Measurements from ENCODE around the gene HIPK2. TPM values are rescaled to one million over a fixed set of nuclear protein-coding genes. Genes with fewer than 3 reads are reported as not detected.

HIPK2 gene
- total RNA-seq, 2 donors from 2014 or later, result 49.4 to 68.5 TPM

GRCh38 chr7:139548302-139549028 is 229.3 kb downstream of the HIPK2 start:
- no peaks in the 10 kb centered on the region for H3K9me3 ChIP-seq
- no peak overlapping the region for H3K27ac ChIP-seq
- ATAC-seq (ENCODE audit: insufficient number of reproducible peaks, low FRiP score, low read depth) (no peak), DNase-seq (ENCODE audit: low spot score) (no peak)
- H3K27me3 ChIP-seq (replicated peaks; ENCODE audit: insufficient read depth), result no peaks in the 10 kb centered on the region
- H3K4me3 ChIP-seq, result no peak overlapping the region
- no peaks in the 10 kb centered on the region for H3K4me1 ChIP-seq (ENCODE audit: control insufficient read depth in 1 of 2, low read depth in 2 of 2)
- H3K36me3 ChIP-seq, result no peaks in the 10 kb centered on the region
- TF ChIP-seq CTCF (IDR thresholded peaks at IDR 0.05), result no peak

GRCh38 chr7:139544645-139545044 is 233.2 kb downstream of the HIPK2 start:
- H3K36me3 ChIP-seq, result no peaks in the 10 kb centered on the region
- DNase-seq (ENCODE audit: low spot score) (no peak), ATAC-seq (ENCODE audit: insufficient number of reproducible peaks, low FRiP score, low read depth) (no peak)
- no peaks in the 10 kb centered on the region for H3K4me1 ChIP-seq (ENCODE audit: control insufficient read depth in 1 of 2, low read depth in 2 of 2)
- H3K27ac ChIP-seq, result no peak overlapping the region
- H3K9me3 ChIP-seq, result no peaks in the 10 kb centered on the region
- H3K27me3 ChIP-seq (replicated peaks; ENCODE audit: insufficient read depth), result no peaks in the 10 kb centered on the region
- TF ChIP-seq CTCF (IDR thresholded peaks at IDR 0.05), result no peak
- H3K4me3 ChIP-seq, result no peak overlapping the region

DNA sequence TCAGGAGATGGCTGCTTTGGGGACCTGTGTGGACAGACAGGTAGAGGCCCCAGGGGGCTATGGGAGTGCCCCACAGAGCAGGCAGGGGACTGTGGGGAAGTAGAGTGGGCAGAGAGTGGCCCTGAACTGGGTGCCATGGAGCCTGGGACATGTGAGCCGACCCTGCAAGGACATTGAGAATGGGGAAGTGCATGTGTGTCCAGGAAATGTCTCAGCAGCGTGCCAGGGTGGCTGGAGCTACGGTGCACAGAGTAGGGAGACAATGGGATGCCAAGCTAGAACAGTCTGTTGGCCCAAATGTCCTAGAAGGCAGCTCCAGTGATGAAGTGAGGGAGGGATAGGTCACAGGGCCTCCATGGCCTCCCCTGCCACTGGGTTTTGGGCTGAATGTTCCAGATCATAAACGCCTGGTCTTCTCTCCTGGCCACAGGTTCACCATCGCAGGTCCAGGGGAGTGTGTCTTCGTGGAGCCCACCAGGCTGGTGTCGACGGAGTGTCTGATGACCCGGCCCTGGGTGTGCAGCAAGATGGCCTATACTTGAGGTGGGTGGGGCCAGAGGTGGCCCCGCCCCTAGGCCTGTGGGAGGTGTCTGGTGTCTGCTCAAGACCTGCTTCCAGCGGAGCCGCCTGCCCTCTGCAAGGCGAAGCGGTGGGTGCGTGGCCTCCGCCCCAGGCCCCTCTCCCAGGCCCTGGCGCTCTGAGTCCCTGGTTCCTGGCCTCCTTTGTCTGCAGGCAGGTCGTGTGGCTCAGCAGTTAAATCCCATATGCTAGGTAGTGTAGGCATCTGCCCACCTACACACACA is 233.8 kb downstream of the HIPK2 start:
- DNase-seq (ENCODE audit: low spot score) (no peak), ATAC-seq (ENCODE audit: insufficient number of reproducible peaks, low FRiP score, low read depth) (no peak)
- H3K36me3 ChIP-seq, result no peaks in the 10 kb centered on the region
- no peaks in the 10 kb centered on the region for H3K4me1 ChIP-seq (ENCODE audit: control insufficient read depth in 1 of 2, low read depth in 2 of 2)
- H3K4me3 ChIP-seq, result no peak overlapping the region
- H3K27me3 ChIP-seq (replicated peaks; ENCODE audit: insufficient read depth), result no peaks in the 10 kb centered on the region
- no peaks in the 10 kb centered on the region for H3K9me3 ChIP-seq
- TF ChIP-seq CTCF (IDR thresholded peaks at IDR 0.05), result no peak
- no peak overlapping the region for H3K27ac ChIP-seq

DNA sequence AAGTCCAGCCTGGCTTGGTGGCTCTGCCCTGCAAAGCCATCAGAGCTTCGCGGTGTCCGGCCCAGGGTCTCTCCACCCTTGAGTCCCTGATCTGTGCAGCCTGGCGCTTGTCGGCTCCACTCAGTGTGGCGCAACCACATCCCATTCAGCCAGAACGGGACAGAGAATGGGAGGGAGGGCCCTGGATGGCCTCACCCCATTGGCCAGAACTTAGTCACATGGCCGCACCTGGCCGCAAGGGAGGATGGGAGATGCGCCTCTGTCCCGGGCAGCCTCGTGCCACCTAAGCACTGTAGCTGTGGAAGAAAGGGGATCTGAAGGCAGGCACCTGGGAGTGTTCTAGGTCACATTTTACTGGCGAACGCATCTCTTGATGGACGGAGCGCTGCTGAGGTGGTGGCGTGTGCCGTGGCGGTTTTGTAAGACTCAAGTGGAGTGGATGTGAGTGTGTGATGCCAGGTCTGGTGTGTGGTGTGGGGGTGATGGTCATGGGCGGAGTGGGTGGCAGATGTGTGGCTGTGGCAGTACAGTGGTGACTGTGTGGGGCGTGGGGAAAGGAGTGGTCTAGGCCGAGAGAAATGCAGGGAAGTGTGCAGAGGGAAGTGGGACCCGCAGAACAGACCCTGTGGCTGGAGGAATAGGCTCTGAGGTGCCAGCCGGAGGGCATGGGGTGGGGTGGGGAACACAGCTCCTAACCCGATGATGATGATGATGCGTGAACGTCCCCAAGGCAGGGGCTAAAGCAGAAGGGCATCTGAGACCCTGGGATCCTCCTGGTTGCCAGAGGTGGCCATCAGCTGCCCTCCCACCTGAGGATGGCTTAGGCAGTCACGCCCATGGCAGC is 235.3 kb downstream of the HIPK2 start:
- ATAC-seq (ENCODE audit: insufficient number of reproducible peaks, low FRiP score, low read depth), result no peak
- Histone ChIP-seq H3K27ac (no peak overlapping the region), H3K27me3 (replicated peaks; ENCODE audit: insufficient read depth) (no peaks in the 10 kb centered on the region), H3K36me3 (no peaks in the 10 kb centered on the region), H3K4me3 (no peak overlapping the region), H3K4me1 (ENCODE audit: control insufficient read depth in 1 of 2, low read depth in 2 of 2) (no peaks in the 10 kb centered on the region), H3K9me3 (no peaks in the 10 kb centered on the region)
- DNase-seq (ENCODE audit: low spot score), result no peak
- TF ChIP-seq CTCF (IDR thresholded peaks at IDR 0.05), result no peak
